Nucleus accumbens (tissue), 56 donors: ENCODE data around the gene CFAP100.

Experiments used
- DNase-seq, 56 donors: peaks; one replicate each; lab custom pipeline; 2025; lab: John Stamatoyannopoulos, UW

The CFAP100 gene

DNA sequence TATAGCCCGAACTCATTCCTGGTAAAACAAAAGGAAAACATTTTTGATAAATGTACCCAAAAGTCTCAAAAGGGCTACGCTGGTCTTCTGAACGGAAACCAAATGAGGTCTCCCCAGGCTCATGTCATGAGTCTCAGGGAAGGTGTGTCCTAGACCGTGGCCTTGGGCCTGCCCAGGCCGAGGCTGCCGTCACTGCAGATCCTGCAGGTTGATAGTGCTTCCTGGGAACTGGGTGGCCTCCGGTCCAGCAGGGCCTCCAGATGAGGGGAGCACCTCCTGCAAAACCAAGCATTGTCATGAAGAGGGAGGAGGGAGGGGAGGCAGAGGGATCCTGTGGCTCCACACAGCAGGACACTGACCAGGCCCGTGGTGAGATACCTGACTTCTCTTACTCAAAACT lies 43.5 kb downstream of the CFAP100 start:
- no peak for DNase-seq

GRCh38 chr3:126438746-126439145 lies 44.0 kb downstream of the CFAP100 start:
- no peak for DNase-seq

DNA sequence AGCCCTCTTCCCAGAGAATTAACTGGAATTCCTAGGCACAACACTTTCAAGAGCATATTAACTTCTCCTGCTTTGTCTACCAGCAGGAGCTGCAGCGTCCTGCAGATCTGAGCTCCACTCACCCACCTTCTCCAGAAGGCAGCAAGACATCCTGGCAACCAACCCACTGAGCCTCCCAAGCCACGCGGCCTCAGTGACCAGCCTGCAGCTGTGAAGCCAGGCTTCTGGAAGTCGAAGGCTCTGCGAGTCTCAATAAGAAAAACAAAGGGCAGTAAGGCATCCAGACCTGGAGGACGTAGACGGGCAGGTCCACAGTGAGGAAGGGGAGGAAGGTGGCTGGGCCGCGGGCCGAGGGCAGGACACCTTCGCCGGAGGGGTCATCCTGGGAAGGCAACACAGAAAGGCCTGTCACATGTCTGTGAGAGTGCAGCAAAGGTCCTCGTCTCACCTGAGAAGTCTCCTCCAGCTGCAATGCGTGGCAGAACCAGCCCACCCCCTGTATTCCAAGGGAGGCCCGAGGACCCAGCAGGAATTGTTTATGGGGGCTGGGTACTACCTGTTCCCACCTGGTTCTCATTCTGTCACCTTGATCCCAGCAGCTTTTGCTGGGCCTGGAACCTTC lies 44.7 kb downstream of the CFAP100 start:
- no peak for DNase-seq

GRCh38 chr3:126439968-126440708 lies 45.4 kb downstream of the CFAP100 start:
- no peak for DNase-seq

GRCh38 chr3:126440709-126440995 lies 45.9 kb downstream of the CFAP100 start:
- DNase-seq, result no peak

- no peak for DNase-seq
Observed at GRCh38 chr3:126441256-126441880, 46.7 kb downstream of the CFAP100 start.

GRCh38 chr3:126442094-126442855 lies 47.6 kb downstream of the CFAP100 start:
- peak in 4 of 56 donors; percentile 10 to 36 (median 20) for DNase-seq

- DNase-seq, result no peak
Observed at GRCh38 chr3:126442856-126443242, 48.1 kb downstream of the CFAP100 start.

DNA sequence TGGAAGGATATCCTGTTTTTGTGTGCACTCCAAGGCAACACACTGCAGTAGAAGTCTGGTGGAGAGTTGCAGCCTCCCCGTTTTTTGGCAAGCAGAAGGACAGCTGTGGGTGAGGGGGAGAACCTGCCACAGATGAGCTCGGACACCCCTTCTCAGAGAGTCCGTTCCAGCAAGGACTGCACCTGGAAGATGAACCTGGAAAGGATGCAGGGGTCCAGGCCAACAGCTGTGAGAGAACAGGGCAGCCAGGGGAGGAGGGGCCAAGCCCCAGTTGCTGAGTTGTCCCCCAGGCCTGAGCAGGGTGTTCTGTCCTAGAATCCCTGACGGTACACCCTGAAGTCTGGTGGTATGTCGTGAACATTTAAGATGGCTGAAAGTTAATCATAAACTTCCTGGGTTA lies 50.8 kb downstream of the CFAP100 start:
- DNase-seq, result no peak

GRCh38 chr3:126446301-126446700 lies 51.6 kb downstream of the CFAP100 start:
- no peak for DNase-seq

DNA sequence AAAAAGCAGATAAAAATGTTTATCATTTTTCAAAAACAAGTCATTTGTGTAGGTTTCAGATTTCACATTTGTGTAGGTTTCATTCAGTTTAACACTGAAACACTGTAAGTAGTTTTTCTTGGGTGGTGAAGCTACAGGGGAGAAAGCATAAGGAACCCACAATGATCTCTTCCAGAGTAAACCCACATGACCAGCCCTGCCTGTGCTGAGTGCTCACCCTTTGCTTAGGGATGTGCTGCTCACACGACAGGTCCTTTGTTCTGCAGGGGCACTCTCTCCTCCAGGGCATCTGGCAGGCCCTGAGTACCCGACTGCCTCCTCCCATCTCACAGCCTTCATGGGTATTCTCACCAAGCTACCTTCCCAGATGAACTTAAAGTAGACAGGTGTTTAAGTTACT lies 52.1 kb downstream of the CFAP100 start:
- DNase-seq, result peak in 1 of 56 donors; percentile 21

GRCh38 chr3:126447456-126448106 lies 52.9 kb downstream of the CFAP100 start:
- no peak for DNase-seq

- DNase-seq, result no peak
Observed at GRCh38 chr3:126448136-126448892, 53.6 kb downstream of the CFAP100 start.

- DNase-seq, result no peak
Observed at GRCh38 chr3:126448893-126449180, 54.1 kb downstream of the CFAP100 start.

GRCh38 chr3:126449621-126450051 lies 54.9 kb downstream of the CFAP100 start:
- DNase-seq, result no peak

GRCh38 chr3:126450219-126450618 lies 55.5 kb downstream of the CFAP100 start:
- DNase-seq, result no peak

- no peak for DNase-seq
Observed at GRCh38 chr3:126450744-126451143, 56.0 kb downstream of the CFAP100 start.

- DNase-seq, result no peak
Observed at GRCh38 chr3:126451511-126451910, 56.8 kb downstream of the CFAP100 start.

- no peak for DNase-seq
Observed at GRCh38 chr3:126452213-126452612, 57.5 kb downstream of the CFAP100 start.

DNA sequence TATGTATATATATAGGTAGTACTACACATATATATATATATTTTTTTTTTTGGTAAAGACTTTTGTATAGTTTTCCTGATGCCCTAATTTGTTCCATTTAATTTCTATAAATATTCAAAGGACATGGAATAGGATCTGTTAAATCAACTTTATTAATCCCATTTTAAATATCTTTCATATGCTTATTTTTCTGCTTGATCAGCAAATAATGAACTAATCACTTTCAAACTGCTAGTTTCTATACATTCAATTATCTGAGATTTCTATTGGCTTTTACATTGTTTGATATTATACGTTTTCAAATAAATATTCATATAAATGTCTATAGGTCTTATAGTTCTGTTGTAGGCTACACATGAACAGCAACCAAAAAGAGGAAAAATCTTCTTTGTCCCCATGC lies 59.3 kb downstream of the CFAP100 start:
- no peak for DNase-seq
